Loucy (cell line): ENCODE data around the gene DNM3.

ENCODE experiments used
- H2AFZ ChIP-seq: fragments of 200-600 bp; sonication (generic); 2 replicates; pipeline ENCODE4 v1.6.0; 2016; ENCODE audit warnings: antibody characterized with exemption, mild to moderate bottlenecking, low read length, moderate library complexity
- H3F3A ChIP-seq: fragments of 200-600 bp; 2 replicates; pipeline ENCODE4 v1.6.0; 2016; ENCODE audit warnings: antibody characterized with exemption, low read depth, mild to moderate bottlenecking
- H3K27me3 ChIP-seq: fragments of 200-600 bp; sonication (generic); 2 replicates; pipeline ENCODE4 v1.6.1; 2014; ENCODE audit warnings: low read length, mild to moderate bottlenecking; ENCODE audit not compliant: insufficient read depth, poor library complexity, severe bottlenecking
- H3K36me3 ChIP-seq: fragments of 200-600 bp; sonication (generic); 2 replicates; pipeline ENCODE4 v1.6.1; 2016; ENCODE audit warnings: low read length; ENCODE audit not compliant: insufficient read depth
- H3K4me1 ChIP-seq: fragments of 200-600 bp; sonication (generic); 2 replicates; pipeline ENCODE4 v1.5.1; 2014; ENCODE audit warnings: low read length, mild to moderate bottlenecking; ENCODE audit not compliant: insufficient read depth, poor library complexity, severe bottlenecking
- H3K4me2 ChIP-seq: fragments of 200-600 bp; sonication (generic); 2 replicates; pipeline ENCODE4 v1.6.0; 2014; ENCODE audit warnings: antibody characterized with exemption, low read length, low read depth, mild to moderate bottlenecking; ENCODE audit not compliant: poor library complexity, severe bottlenecking
- H3K4me3 ChIP-seq: fragments of 200-600 bp; sonication (generic); 2 replicates; pipeline ENCODE4 v1.5.1; 2014; ENCODE audit warnings: low read length, mild to moderate bottlenecking, mixed read lengths; ENCODE audit not compliant: poor library complexity, severe bottlenecking
- H3K79me2 ChIP-seq: fragments of 200-600 bp; sonication (generic); 2 replicates; pipeline ENCODE4 v1.6.1; 2014; ENCODE audit warnings: low read length; ENCODE audit not compliant: insufficient read depth
- H3K9ac ChIP-seq: fragments of 200-600 bp; sonication (generic); 2 replicates; pipeline ENCODE4 v1.6.0; 2014; ENCODE audit warnings: mild to moderate bottlenecking, low read depth, low read length, moderate library complexity; ENCODE audit not compliant: poor library complexity, severe bottlenecking
- H3K9me2 ChIP-seq: fragments of 200-600 bp; sonication (generic); replicated peaks from 2 replicates; pipeline ENCODE4 v1.6.1; 2016; ENCODE audit warnings: low read depth, low read length, mixed read lengths
- H3K9me3 ChIP-seq: fragments of 200-600 bp; sonication (generic); 2 replicates; pipeline ENCODE4 v1.6.1; 2014; ENCODE audit warnings: mild to moderate bottlenecking, antibody characterized with exemption, low read length, low read depth; ENCODE audit not compliant: insufficient read depth
- H4K20me1 ChIP-seq: fragments of 200-600 bp; sonication (generic); 2 replicates; pipeline ENCODE4 v1.6.0; 2014; ENCODE audit warnings: antibody characterized with exemption, low read length, mild to moderate bottlenecking; ENCODE audit not compliant: insufficient read depth, poor library complexity, severe bottlenecking
- EZH2phosphoT487 ChIP-seq: fragments of 200-600 bp; IDR thresholded peaks from 2 replicates; pipeline ENCODE4 v1.6.1; 2018; ENCODE audit warnings: antibody characterized with exemption, mild to moderate bottlenecking, moderate library complexity, borderline replicate concordance
- TF ChIP-seq, protein P1 (sequence below): fragments of 200-600 bp; sonication (generic); conservative IDR thresholded peaks from 2 replicates; pipeline ENCODE4 v1.5.1; 2014; ENCODE audit warnings: mild to moderate bottlenecking, antibody characterized with exemption, low read length

DNM3 gene

GRCh38 chr1:172414331-172414730 lies 573.0 kb downstream of the DNM3 start:
- TF ChIP-seq, protein P1, sequence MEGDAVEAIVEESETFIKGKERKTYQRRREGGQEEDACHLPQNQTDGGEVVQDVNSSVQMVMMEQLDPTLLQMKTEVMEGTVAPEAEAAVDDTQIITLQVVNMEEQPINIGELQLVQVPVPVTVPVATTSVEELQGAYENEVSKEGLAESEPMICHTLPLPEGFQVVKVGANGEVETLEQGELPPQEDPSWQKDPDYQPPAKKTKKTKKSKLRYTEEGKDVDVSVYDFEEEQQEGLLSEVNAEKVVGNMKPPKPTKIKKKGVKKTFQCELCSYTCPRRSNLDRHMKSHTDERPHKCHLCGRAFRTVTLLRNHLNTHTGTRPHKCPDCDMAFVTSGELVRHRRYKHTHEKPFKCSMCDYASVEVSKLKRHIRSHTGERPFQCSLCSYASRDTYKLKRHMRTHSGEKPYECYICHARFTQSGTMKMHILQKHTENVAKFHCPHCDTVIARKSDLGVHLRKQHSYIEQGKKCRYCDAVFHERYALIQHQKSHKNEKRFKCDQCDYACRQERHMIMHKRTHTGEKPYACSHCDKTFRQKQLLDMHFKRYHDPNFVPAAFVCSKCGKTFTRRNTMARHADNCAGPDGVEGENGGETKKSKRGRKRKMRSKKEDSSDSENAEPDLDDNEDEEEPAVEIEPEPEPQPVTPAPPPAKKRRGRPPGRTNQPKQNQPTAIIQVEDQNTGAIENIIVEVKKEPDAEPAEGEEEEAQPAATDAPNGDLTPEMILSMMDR, result no peak
- no peak for TF ChIP-seq EZH2phosphoT487
- no peak overlapping the region for H3K4me3 ChIP-seq

GRCh38 chr1:172416496-172417035 lies 575.3 kb downstream of the DNM3 start:
- TF ChIP-seq, protein P1, result no peak
- no peak for TF ChIP-seq EZH2phosphoT487
- Histone ChIP-seq H3K36me3 (no peaks in the 10 kb centered on the region), H3K4me1 (no peaks in the 10 kb centered on the region), H4K20me1 (no peaks in the 10 kb centered on the region), H3K9me3 (no peaks in the 10 kb centered on the region), H3K9me2 (no peaks in the 10 kb centered on the region), H3K27me3 (no peaks in the 10 kb centered on the region), H3K4me2 (no peak overlapping the region), H3K79me2 (no peaks in the 10 kb centered on the region), H2AFZ (no peak overlapping the region), H3K9ac (no peak overlapping the region), H3K4me3 (no peak overlapping the region), H3F3A (no peaks in the 10 kb centered on the region)

More at GRCh38 chr1:172414331-172414730, 573.0 kb downstream of the DNM3 start:
- Histone ChIP-seq H4K20me1 (no peaks in the 10 kb centered on the region), H3K27me3 (no peaks in the 10 kb centered on the region), H3K9me3 (no peaks in the 10 kb centered on the region), H3K36me3 (no peaks in the 10 kb centered on the region), H3K4me2 (no peak overlapping the region), H2AFZ (no peak overlapping the region), H3F3A (no peaks in the 10 kb centered on the region), H3K9ac (no peak overlapping the region), H3K79me2 (no peaks in the 10 kb centered on the region), H3K9me2 (no peaks in the 10 kb centered on the region), H3K4me1 (no peaks in the 10 kb centered on the region)

DNA sequence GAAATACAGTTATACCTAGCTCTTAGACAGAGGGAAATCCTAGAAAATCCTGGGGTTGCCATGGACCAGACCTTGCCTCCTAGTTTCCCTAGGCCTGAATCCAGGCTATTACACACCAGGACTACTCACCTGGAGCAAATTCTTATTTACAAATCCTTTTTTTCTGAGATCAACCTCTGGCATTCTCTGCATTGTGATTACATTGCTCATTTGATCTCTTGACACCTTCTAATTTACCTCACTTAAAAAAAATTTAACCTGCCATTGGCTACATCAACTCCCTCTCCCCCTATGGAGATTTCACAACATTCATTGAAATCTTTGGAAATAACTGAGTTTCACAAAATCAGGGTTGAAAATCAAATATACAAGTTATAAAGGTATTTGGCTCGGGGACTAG lies 576.3 kb downstream of the DNM3 start:
- Histone ChIP-seq H3K27me3 (no peaks in the 10 kb centered on the region), H3F3A (no peaks in the 10 kb centered on the region), H3K4me2 (no peak overlapping the region), H3K9me2 (no peaks in the 10 kb centered on the region), H2AFZ (no peak overlapping the region), H4K20me1 (no peaks in the 10 kb centered on the region), H3K36me3 (no peaks in the 10 kb centered on the region), H3K79me2 (no peaks in the 10 kb centered on the region), H3K4me3 (no peak overlapping the region), H3K9me3 (no peaks in the 10 kb centered on the region), H3K9ac (no peak overlapping the region), H3K4me1 (no peaks in the 10 kb centered on the region)
- TF ChIP-seq EZH2phosphoT487, result no peak
- TF ChIP-seq, protein P1, result no peak
